Measurements from ENCODE around the gene USP17L10. TPM values are rescaled to one million over a fixed set of nuclear protein-coding genes. Genes with fewer than 3 reads are reported as not detected.

USP17L10 gene
- not detected in 5 replicates for total RNA-seq (2022; extraction: Qiagen RNA extraction; ENCODE audit: low read depth)

GRCh38 chr4:9210357-9210756 lies at the start of gene USP17L10:
Gene USP17L10, plus strand, starts transcription at chr4:9210657. Its CDS starts 0 bp downstream, at chr4:9210657.

GRCh38 chr4:9169791-9170459 lies 40.5 kb upstream of the USP17L10 start, which contains the start of gene FAM90A26:
Gene FAM90A26, plus strand, starts transcription at chr4:9170409. Its CDS starts 2,764 bp downstream, at chr4:9173173.

GRCh38 chr4:9215105-9215504 lies 4.6 kb downstream of the USP17L10 start, which contains the start of gene USP17L11:
Gene USP17L11, plus strand, starts transcription at chr4:9215405. Its CDS starts 0 bp downstream, at chr4:9215405.

GRCh38 chr4:9219852-9220251 lies 9.4 kb downstream of the USP17L10 start, which contains the start of gene USP17L12:
Gene USP17L12, plus strand, starts transcription at chr4:9220152. Its CDS starts 0 bp downstream, at chr4:9220152.

GRCh38 chr4:9224596-9224995 lies 14.1 kb downstream of the USP17L10 start, which contains the start of gene USP17L13:
Gene USP17L13, plus strand, starts transcription at chr4:9224896. Its CDS starts 0 bp downstream, at chr4:9224896.

GRCh38 chr4:9234085-9234484 lies 23.6 kb downstream of the USP17L10 start, which contains the start of gene USP17L15:
Gene USP17L15, plus strand, starts transcription at chr4:9234385. Its CDS starts 0 bp downstream, at chr4:9234385.

GRCh38 chr4:9243579-9243978 lies 33.1 kb downstream of the USP17L10 start, which contains the start of gene USP17L17:
Gene USP17L17, plus strand, starts transcription at chr4:9243879. Its CDS starts 0 bp downstream, at chr4:9243879.

GRCh38 chr4:9247953-9248680 lies 37.7 kb downstream of the USP17L10 start, which contains the start of gene USP17L18:
Gene USP17L18, plus strand, starts transcription at chr4:9248630. Its CDS starts 0 bp downstream, at chr4:9248630.

GRCh38 chr4:9253078-9253477 lies 42.6 kb downstream of the USP17L10 start, which contains the start of gene USP17L19:
Gene USP17L19, plus strand, starts transcription at chr4:9253378. Its CDS starts 0 bp downstream, at chr4:9253378.

GRCh38 chr4:9257824-9258223 lies 47.4 kb downstream of the USP17L10 start, which contains the start of gene USP17L20:
Gene USP17L20, plus strand, starts transcription at chr4:9258124. Its CDS starts 0 bp downstream, at chr4:9258124.

Other genes with a start within 250 kb of the USP17L10 start
- not detected in 5 replicates for gene FAM90A26, start 40.2 kb upstream of the USP17L10 start, total RNA-seq (2022; extraction: Qiagen RNA extraction; ENCODE audit: low read depth)
- gene USP17L11, start 4.7 kb downstream of the USP17L10 start, total RNA-seq (2022; extraction: Qiagen RNA extraction; ENCODE audit: low read depth) = not detected in 5 replicates
- not detected in 5 replicates for gene USP17L12, start 9.5 kb downstream of the USP17L10 start, total RNA-seq (2022; extraction: Qiagen RNA extraction; ENCODE audit: low read depth)
- not detected in 5 replicates for gene USP17L13, start 14.2 kb downstream of the USP17L10 start, total RNA-seq (2022; extraction: Qiagen RNA extraction; ENCODE audit: low read depth)
- not detected in 5 replicates for gene USP17L15, start 23.7 kb downstream of the USP17L10 start, total RNA-seq (2022; extraction: Qiagen RNA extraction; ENCODE audit: low read depth)
- not detected in 5 replicates for gene USP17L17, start 33.2 kb downstream of the USP17L10 start, total RNA-seq (2022; extraction: Qiagen RNA extraction; ENCODE audit: low read depth)
- not detected in 5 replicates for gene USP17L18, start 38.0 kb downstream of the USP17L10 start, total RNA-seq (2022; extraction: Qiagen RNA extraction; ENCODE audit: low read depth)
- gene USP17L19, start 42.7 kb downstream of the USP17L10 start, total RNA-seq (2022; extraction: Qiagen RNA extraction; ENCODE audit: low read depth) = not detected in 5 replicates
- not detected in 5 replicates for gene USP17L20, start 47.5 kb downstream of the USP17L10 start, total RNA-seq (2022; extraction: Qiagen RNA extraction; ENCODE audit: low read depth)
- gene USP17L21, start 52.2 kb downstream of the USP17L10 start, total RNA-seq (2022; extraction: Qiagen RNA extraction; ENCODE audit: low read depth) = not detected in 5 replicates
- gene USP17L22, start 57.0 kb downstream of the USP17L10 start, total RNA-seq (2022; extraction: Qiagen RNA extraction; ENCODE audit: low read depth) = not detected in 5 replicates
- not detected in 5 replicates for gene USP17L24, start 114.5 kb downstream of the USP17L10 start, total RNA-seq (2022; extraction: Qiagen RNA extraction; ENCODE audit: low read depth)
- not detected in 5 replicates for gene USP17L25, start 119.3 kb downstream of the USP17L10 start, total RNA-seq (2022; extraction: Qiagen RNA extraction; ENCODE audit: low read depth)
- gene USP17L26, start 124.0 kb downstream of the USP17L10 start, total RNA-seq (2022; extraction: Qiagen RNA extraction; ENCODE audit: low read depth) = not detected in 5 replicates
- not detected in 5 replicates for gene USP17L5, start 128.7 kb downstream of the USP17L10 start, total RNA-seq (2022; extraction: Qiagen RNA extraction; ENCODE audit: low read depth)
- not detected in 5 replicates for gene USP17L27, start 133.5 kb downstream of the USP17L10 start, total RNA-seq (2022; extraction: Qiagen RNA extraction; ENCODE audit: low read depth)
- not detected in 5 replicates for gene USP17L28, start 138.2 kb downstream of the USP17L10 start, total RNA-seq (2022; extraction: Qiagen RNA extraction; ENCODE audit: low read depth)
- gene USP17L29, start 143.0 kb downstream of the USP17L10 start, total RNA-seq (2022; extraction: Qiagen RNA extraction; ENCODE audit: low read depth) = not detected in 5 replicates
- gene USP17L30, start 152.5 kb downstream of the USP17L10 start, total RNA-seq (2022; extraction: Qiagen RNA extraction; ENCODE audit: low read depth) = not detected in 5 replicates
- not detected in 5 replicates for gene DEFB131A, start 233.8 kb downstream of the USP17L10 start, total RNA-seq (2022; extraction: Qiagen RNA extraction; ENCODE audit: low read depth)

Data from A549 treated with DMSO at 1 μM for 4 hours (cell line).